Activated CD8-positive, alpha-beta T cell treated with anti-CD3 and anti-CD28 coated beads for 36 hours (primary cell): Measurements from ENCODE around the gene RHBDL3. TPM values are rescaled to one million over a fixed set of nuclear protein-coding genes. Genes with fewer than 3 reads are reported as not detected.
"Not testable (repeated sequence)": the region's sequence is repeated elsewhere in the genome, so short reads cannot be mapped to it uniquely, and the experiment has no call there.

Experiments used
- ATAC-seq: fragments of 200-7000 bp; cut with Tn5 transposase; one replicate; pipeline ENCODE4 v1.10.0; 2021; ENCODE audit warnings: mild to moderate bottlenecking, moderate library complexity
- CTCF ChIA-PET: fragments of 350-600 bp; sonication (Branson Sonifier 250); formaldehyde crosslinking; loops from one replicate; lab custom pipeline; 2021; ENCODE audit warnings: antibody characterized with exemption; lab: Charles Lee
- POLR2A ChIA-PET: fragments of 350-600 bp; sonication (Branson Sonifier 250); formaldehyde crosslinking; loops from one replicate; lab custom pipeline; 2021; ENCODE audit warnings: antibody characterized with exemption; lab: Charles Lee
- DNase-seq: peaks from one replicate; pipeline ENCODE4 v3.0.0-alpha.2; 2020
- H3K27ac Mint-ChIP-seq: one replicate; pipeline ENCODE4 v1.8.0; 2021; ENCODE audit warnings: mild to moderate bottlenecking, mixed read lengths
- H3K27me3 Mint-ChIP-seq: one replicate; pipeline ENCODE4 v1.8.0; 2021; ENCODE audit warnings: mixed read lengths
- H3K36me3 Mint-ChIP-seq: one replicate; pipeline ENCODE4 v1.8.0; 2021; ENCODE audit warnings: low read depth, mixed read lengths
- H3K4me1 Mint-ChIP-seq: one replicate; pipeline ENCODE4 v1.8.0; 2021; ENCODE audit warnings: low read depth, mixed read lengths
- H3K4me3 Mint-ChIP-seq: one replicate; pipeline ENCODE4 v1.8.0; 2021; ENCODE audit warnings: mild to moderate bottlenecking, moderate library complexity, mixed read lengths
- H3K9me3 Mint-ChIP-seq: one replicate; pipeline ENCODE4 v1.8.0; 2021; ENCODE audit warnings: mixed read lengths
- CTCF ChIP-seq: fragments of 200-600 bp; IDR thresholded peaks from one replicate; pipeline ENCODE4 v1.8.0; 2022; ENCODE audit warnings: antibody characterized with exemption, mild to moderate bottlenecking
- intact Hi-C: fragments of 100-400 bp; cut with micrococcal nuclease; formaldehyde crosslinking; loops from one replicate; pipeline ENCODE4 v1.10.0; 2022
- total RNA-seq, 2 experiments: library from RNA; stranded (reverse); gene quantifications; one replicate each; pipeline ENCODE4 v1.2.3, GENCODE V29; 2021

RHBDL3 gene
- total RNA-seq, 2 experiments from 2014 or later, result 0.11 TPM; not detected in 1

GRCh38 chr17:32348483-32348800 is 82.8 kb downstream of the RHBDL3 start:
- no peaks in the 10 kb centered on the region for H3K9me3 Mint-ChIP-seq
- peak overlapping the region; percentile 98 for H3K4me3 Mint-ChIP-seq
- H3K27me3 Mint-ChIP-seq, result no peaks in the 10 kb centered on the region
- DNase-seq (no peak), ATAC-seq (no peak)
- peaks cover 35% of the 10 kb centered on the region for H3K36me3 Mint-ChIP-seq
- peaks cover 18% of the 10 kb centered on the region for H3K4me1 Mint-ChIP-seq
- no peak overlapping the region for H3K27ac Mint-ChIP-seq
- intact Hi-C loops, result no loop called here
- TF ChIP-seq CTCF, result no peak
- POLR2A ChIA-PET, result interaction anchor here (0.9 to 1.6 kb wide), 3 partner anchors 9 to 96 kb away, joined by 4 to 5 read pairs (median 4); partner anchors contain the start of gene PSMD11
- CTCF ChIA-PET, result interaction anchor here (0.9 to 1.2 kb wide), 2 partner anchors 17 to 98 kb away, joined by 3 to 5 read pairs; no protein-coding TSS in a partner anchor

- CTCF ChIA-PET, result no interaction called here
- Mint-ChIP-seq H3K27ac (peak overlapping the region; percentile 99), H3K9me3 (no peaks in the 10 kb centered on the region), H3K27me3 (no peaks in the 10 kb centered on the region), H3K4me3 (peak overlapping the region; percentile 98), H3K4me1 (peaks cover 26% of the 10 kb centered on the region), H3K36me3 (peaks cover 44% of the 10 kb centered on the region)
- no peak for TF ChIP-seq CTCF
- POLR2A ChIA-PET, result interaction anchor here (0.6 to 1.0 kb wide), 2 partner anchors 10 to 22 kb away, joined by 3 to 5 read pairs; no protein-coding TSS in a partner anchor
- intact Hi-C loops, result no loop called here
- no peak for DNase-seq
- no peak for ATAC-seq
Measured at GRCh38 chr17:32349503-32349853, 83.8 kb downstream of the RHBDL3 start.

- Mint-ChIP-seq H3K9me3 (no peaks in the 10 kb centered on the region), H3K36me3 (peaks cover 49% of the 10 kb centered on the region), H3K27me3 (no peaks in the 10 kb centered on the region), H3K27ac (peak within 1 kb of the TSS; percentile 99), H3K4me3 (peak within 1 kb of the TSS; percentile 98), H3K4me1 (peaks cover 32% of the 10 kb centered on the region)
- ChIA-PET POLR2A (interaction anchor here (0.7 to 2.9 kb wide), 6 partner anchors 8 to 37 kb away, joined by 3 to 18 read pairs (median 4); partner anchors contain the start of gene C17orf75), CTCF (interaction anchor here (0.6 to 1.7 kb wide), 3 partner anchors 9 to 112 kb away, joined by 3 to 5 read pairs (median 5); no protein-coding TSS in a partner anchor)
- DNase-seq (peak; percentile 98), ATAC-seq (peak; percentile 98)
- no peak for TF ChIP-seq CTCF
- intact Hi-C loops, result no loop called here
Measured at GRCh38 chr17:32349854-32350665, 84.4 kb downstream of the RHBDL3 start, which contains the start of gene ZNF207. TSS of gene ZNF207 (plus strand) at chr17:32350157. CDS start at chr17:32350286, 129 bp downstream.

- Mint-ChIP-seq H3K27ac (peak overlapping the region; percentile 99), H3K27me3 (no peaks in the 10 kb centered on the region), H3K9me3 (no peaks in the 10 kb centered on the region), H3K4me3 (peak overlapping the region; percentile 98), H3K36me3 (peaks cover 57% of the 10 kb centered on the region), H3K4me1 (peaks cover 39% of the 10 kb centered on the region)
- intact Hi-C loops, result no loop called here
- DNase-seq (peak; percentile 50), ATAC-seq (peak; percentile 22)
- POLR2A ChIA-PET, result interaction anchor here (0.7 to 2.9 kb wide), 7 partner anchors 8 to 37 kb away, joined by 3 to 18 read pairs (median 4); partner anchors contain the start of gene C17orf75
- TF ChIP-seq CTCF, result no peak
- CTCF ChIA-PET, result interaction anchor here (0.6 to 1.7 kb wide), 4 partner anchors 10 to 111 kb away, joined by 3 to 5 read pairs (median 4); no protein-coding TSS in a partner anchor
Measured at GRCh38 chr17:32350666-32351418, 85.2 kb downstream of the RHBDL3 start.

- H3K27me3 Mint-ChIP-seq, result not testable (repeated sequence)
- POLR2A ChIA-PET, result interaction anchor here (1.5 to 2.9 kb wide), 2 partner anchors 11 to 14 kb away, joined by 3 to 18 read pairs; partner anchors contain the start of gene C17orf75
- H3K4me1 Mint-ChIP-seq, result peaks cover 51% of the 10 kb centered on the region
Measured at GRCh38 chr17:32352734-32353133, 87.1 kb downstream of the RHBDL3 start.

More at GRCh38 chr17:32352734-32353133, 87.1 kb downstream of the RHBDL3 start:
- CTCF ChIA-PET, intact Hi-C loops, DNase-seq, H3K27ac Mint-ChIP-seq, H3K9me3 Mint-ChIP-seq, ATAC-seq: not testable (repeated sequence)
- peak overlapping the region; percentile 98 for H3K4me3 Mint-ChIP-seq
- peaks cover 64% of the 10 kb centered on the region for H3K36me3 Mint-ChIP-seq
